HL-60 (cell line): ENCODE data around the gene GTF2A1.
A peak's percentile ranks its signal among the peaks of the same experiment; 100 is the strongest.

Source experiments
- TF ChIP-seq, protein P1 (sequence below): IDR thresholded peaks from one replicate; pipeline ENCODE4 v1.5.1; 2011; ENCODE audit warnings: low read length, control low read depth, inconsistent platforms; ENCODE audit not compliant: insufficient read depth
- TF ChIP-seq, protein P2 (sequence below): IDR thresholded peaks from 2 replicates; pipeline ENCODE4 v1.6.1; 2012; ENCODE audit warnings: low read depth; ENCODE audit not compliant: insufficient replicate concordance

DNA sequence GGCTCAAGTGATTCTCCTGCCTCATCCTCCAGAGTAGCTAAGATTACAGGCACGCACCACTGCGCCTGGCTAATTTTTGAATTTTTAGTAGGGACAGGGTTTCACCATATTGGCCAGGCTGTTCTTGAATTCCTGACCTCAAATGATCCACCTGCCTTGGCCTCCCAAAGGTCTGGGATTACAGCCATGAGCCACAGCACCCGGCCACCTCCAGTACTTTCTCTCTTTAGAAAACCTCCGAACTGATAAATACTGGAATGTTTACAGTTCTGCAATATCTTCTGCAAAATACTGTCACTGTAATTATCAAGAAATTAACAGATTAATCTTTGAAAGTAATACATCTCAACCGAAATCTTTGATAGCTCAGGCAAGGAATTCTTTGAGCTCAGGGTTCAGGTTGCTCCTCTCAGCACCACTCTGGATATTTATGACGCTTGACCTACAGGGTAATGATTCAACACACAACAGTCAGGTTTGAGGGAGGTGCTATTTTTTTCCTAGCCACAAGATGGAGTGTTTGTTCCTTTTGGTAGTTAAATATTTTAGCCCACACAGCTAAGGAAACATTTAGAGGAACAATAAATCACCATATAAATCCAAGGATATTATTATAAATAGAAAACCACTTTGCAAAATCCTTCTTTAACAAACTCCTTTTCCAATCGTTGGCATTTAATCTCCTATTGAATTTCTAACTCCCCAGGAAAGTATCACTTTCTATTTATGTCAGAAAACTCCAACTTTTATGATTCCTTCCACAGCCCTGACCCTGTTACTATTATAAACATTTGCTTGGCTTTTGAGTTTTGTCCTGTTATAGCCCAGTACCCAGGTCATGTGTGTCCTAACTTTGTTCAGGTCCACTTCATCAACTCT lies 48.6 kb upstream of the GTF2A1 start:
- TF ChIP-seq, protein P1, sequence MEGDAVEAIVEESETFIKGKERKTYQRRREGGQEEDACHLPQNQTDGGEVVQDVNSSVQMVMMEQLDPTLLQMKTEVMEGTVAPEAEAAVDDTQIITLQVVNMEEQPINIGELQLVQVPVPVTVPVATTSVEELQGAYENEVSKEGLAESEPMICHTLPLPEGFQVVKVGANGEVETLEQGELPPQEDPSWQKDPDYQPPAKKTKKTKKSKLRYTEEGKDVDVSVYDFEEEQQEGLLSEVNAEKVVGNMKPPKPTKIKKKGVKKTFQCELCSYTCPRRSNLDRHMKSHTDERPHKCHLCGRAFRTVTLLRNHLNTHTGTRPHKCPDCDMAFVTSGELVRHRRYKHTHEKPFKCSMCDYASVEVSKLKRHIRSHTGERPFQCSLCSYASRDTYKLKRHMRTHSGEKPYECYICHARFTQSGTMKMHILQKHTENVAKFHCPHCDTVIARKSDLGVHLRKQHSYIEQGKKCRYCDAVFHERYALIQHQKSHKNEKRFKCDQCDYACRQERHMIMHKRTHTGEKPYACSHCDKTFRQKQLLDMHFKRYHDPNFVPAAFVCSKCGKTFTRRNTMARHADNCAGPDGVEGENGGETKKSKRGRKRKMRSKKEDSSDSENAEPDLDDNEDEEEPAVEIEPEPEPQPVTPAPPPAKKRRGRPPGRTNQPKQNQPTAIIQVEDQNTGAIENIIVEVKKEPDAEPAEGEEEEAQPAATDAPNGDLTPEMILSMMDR = peak; percentile 23
- TF ChIP-seq, protein P2, sequence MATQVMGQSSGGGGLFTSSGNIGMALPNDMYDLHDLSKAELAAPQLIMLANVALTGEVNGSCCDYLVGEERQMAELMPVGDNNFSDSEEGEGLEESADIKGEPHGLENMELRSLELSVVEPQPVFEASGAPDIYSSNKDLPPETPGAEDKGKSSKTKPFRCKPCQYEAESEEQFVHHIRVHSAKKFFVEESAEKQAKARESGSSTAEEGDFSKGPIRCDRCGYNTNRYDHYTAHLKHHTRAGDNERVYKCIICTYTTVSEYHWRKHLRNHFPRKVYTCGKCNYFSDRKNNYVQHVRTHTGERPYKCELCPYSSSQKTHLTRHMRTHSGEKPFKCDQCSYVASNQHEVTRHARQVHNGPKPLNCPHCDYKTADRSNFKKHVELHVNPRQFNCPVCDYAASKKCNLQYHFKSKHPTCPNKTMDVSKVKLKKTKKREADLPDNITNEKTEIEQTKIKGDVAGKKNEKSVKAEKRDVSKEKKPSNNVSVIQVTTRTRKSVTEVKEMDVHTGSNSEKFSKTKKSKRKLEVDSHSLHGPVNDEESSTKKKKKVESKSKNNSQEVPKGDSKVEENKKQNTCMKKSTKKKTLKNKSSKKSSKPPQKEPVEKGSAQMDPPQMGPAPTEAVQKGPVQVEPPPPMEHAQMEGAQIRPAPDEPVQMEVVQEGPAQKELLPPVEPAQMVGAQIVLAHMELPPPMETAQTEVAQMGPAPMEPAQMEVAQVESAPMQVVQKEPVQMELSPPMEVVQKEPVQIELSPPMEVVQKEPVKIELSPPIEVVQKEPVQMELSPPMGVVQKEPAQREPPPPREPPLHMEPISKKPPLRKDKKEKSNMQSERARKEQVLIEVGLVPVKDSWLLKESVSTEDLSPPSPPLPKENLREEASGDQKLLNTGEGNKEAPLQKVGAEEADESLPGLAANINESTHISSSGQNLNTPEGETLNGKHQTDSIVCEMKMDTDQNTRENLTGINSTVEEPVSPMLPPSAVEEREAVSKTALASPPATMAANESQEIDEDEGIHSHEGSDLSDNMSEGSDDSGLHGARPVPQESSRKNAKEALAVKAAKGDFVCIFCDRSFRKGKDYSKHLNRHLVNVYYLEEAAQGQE = no peak
